Tibial nerve (tissue), 4 donors: ENCODE measurements around the gene GCNT4. TPM values are rescaled to one million over a fixed set of nuclear protein-coding genes. Genes with fewer than 3 reads are reported as not detected.

Source experiments
- DNase-seq, 2 donors: peaks; one replicate each; pipeline ENCODE4 v3.0.0-alpha.2; 2019; ENCODE audit warnings: low spot score in 2 of 2
- H3K27ac ChIP-seq, 4 donors: fragments of 200-600 bp; sonication (generic) in 3 of 4; one replicate each; pipeline ENCODE4 v1.5.1; 2017 to 2019; ENCODE audit warnings: mild to moderate bottlenecking in 1 of 4
- H3K27me3 ChIP-seq, 2 donors: fragments of 200-600 bp; sonication (generic) in 1 of 2; one replicate each; pipeline versions ENCODE4 v1.5.1 to v1.6.0; 2017 to 2019
- H3K36me3 ChIP-seq, 3 donors: fragments of 200-600 bp; sonication (generic); one replicate each; pipeline ENCODE4 v1.5.1; 2018 to 2019
- H3K4me1 ChIP-seq, 4 donors: fragments of 200-600 bp; sonication (generic) in 3 of 4; one replicate each; pipeline ENCODE4 v1.5.1; 2017 to 2019
- H3K4me3 ChIP-seq, 4 donors: fragments of 200-600 bp; sonication (generic) in 3 of 4; one replicate each; pipeline ENCODE4 v1.5.1; 2017 to 2019; ENCODE audit warnings: mild to moderate bottlenecking in 1 of 4, moderate library complexity in 1 of 4
- H3K9me3 ChIP-seq, 4 donors: fragments of 200-600 bp; sonication (generic) in 3 of 4; one replicate each; pipeline ENCODE4 v1.5.1; 2017 to 2019
- EP300 ChIP-seq, 2 donors: sonication (generic); formaldehyde crosslinking; IDR thresholded peaks; one replicate each; pipeline ENCODE4 v1.6.1; 2017; ENCODE audit warnings: antibody characterized with exemption in 2 of 2, mild to moderate bottlenecking in 1 of 2
- POLR2A ChIP-seq, 2 donors: fragments of 450-650 bp; IDR thresholded peaks; one replicate each; pipeline ENCODE4 v1.6.1; 2017; ENCODE audit warnings: antibody characterized with exemption in 2 of 2, mild to moderate bottlenecking in 2 of 2, moderate library complexity in 2 of 2
- WGBS, 2 donors: methylation state at CpG; one replicate each; pipeline ENCODE4 v1.1.5; 2018; 5-methylcytosine and 5-hydroxymethylcytosine counted together
- small RNA-seq: library from RNA; depleted of rRNA; stranded (forward); fragments of <200 nt; gene quantifications from one replicate; pipeline ENCODE3, GENCODE V24; 2016
- total RNA-seq, 4 donors: library from RNA; depleted of rRNA; stranded (reverse); fragments of >200 nt; gene quantifications; one replicate each; pipeline ENCODE4 v1.1.0, GENCODE V29; 2016
- TF ChIP-seq, protein P1 (sequence below), 5 experiments: fragments of 200-600 bp in 3 of 5; fragments of 450-650 bp in 2 of 5; sonication (generic) in 3 of 5; IDR thresholded peaks; one replicate each; pipeline ENCODE4 v1.5.1; 2016 to 2019; ENCODE audit warnings: antibody characterized with exemption in 5 of 5, mild to moderate bottlenecking in 3 of 5, moderate library complexity in 2 of 5

Gene GCNT4
- total RNA-seq, 4 donors from 2014 or later, result 0.63 to 1.5 (median 0.94) TPM

DNA sequence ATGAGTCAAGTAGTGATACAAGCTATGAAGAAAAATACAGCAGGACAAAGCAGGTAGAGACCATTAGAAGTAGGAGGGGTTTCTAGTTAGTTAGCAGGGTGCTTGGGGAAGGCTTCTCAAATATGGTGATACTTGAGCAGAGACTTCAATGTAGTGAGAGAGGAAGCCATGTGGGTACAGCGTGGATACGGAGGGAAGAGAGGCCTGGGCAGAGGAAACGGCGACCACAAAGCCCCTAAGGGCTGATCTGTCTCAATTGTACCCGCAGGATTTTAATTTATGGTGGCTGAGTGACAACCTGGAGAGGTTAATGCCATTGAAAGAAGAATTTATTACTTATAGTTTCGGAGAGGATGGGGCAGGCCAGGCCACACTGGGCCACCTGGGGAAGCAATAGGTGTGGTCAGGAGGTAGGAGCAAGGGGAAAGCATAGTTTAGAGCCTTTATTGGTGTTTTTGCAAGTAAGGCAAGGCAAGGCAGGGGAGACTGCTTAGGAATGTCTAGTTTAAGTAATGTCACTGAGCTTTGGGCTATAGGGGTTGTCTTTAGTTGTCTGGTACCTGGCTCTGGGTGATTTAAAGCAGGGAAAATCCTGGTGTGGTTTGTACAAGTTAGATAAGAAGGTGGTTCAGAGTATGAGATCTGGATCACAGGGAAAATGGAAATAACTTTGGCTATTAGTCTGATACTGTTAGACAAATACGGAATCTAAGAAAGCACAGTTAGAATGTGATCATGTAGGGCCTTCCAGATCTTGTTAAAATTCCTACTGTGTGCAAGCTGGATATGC is 42.6 kb downstream of the GCNT4 start:
- Histone ChIP-seq H3K36me3 (no peaks in the 10 kb centered on the region), H3K27me3 (no peaks in the 10 kb centered on the region), H3K27ac (no peak overlapping the region), H3K4me3 (no peak overlapping the region), H3K9me3 (peaks cover 0 to 19% (median 3%) of the 10 kb centered on the region in 4 donors), H3K4me1 (no peaks in the 10 kb centered on the region)
- 43 to 48% methylated on average over 7 of the region's 7 CpGs for WGBS, 2 donors
- TF ChIP-seq POLR2A (IDR thresholded peaks at IDR 0.05) (no peak), EP300 (IDR thresholded peaks at IDR 0.05) (no peak)
- TF ChIP-seq, protein P1, sequence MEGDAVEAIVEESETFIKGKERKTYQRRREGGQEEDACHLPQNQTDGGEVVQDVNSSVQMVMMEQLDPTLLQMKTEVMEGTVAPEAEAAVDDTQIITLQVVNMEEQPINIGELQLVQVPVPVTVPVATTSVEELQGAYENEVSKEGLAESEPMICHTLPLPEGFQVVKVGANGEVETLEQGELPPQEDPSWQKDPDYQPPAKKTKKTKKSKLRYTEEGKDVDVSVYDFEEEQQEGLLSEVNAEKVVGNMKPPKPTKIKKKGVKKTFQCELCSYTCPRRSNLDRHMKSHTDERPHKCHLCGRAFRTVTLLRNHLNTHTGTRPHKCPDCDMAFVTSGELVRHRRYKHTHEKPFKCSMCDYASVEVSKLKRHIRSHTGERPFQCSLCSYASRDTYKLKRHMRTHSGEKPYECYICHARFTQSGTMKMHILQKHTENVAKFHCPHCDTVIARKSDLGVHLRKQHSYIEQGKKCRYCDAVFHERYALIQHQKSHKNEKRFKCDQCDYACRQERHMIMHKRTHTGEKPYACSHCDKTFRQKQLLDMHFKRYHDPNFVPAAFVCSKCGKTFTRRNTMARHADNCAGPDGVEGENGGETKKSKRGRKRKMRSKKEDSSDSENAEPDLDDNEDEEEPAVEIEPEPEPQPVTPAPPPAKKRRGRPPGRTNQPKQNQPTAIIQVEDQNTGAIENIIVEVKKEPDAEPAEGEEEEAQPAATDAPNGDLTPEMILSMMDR (IDR thresholded peaks at IDR 0.05), result no peak
- DNase-seq, result no peak

DNA sequence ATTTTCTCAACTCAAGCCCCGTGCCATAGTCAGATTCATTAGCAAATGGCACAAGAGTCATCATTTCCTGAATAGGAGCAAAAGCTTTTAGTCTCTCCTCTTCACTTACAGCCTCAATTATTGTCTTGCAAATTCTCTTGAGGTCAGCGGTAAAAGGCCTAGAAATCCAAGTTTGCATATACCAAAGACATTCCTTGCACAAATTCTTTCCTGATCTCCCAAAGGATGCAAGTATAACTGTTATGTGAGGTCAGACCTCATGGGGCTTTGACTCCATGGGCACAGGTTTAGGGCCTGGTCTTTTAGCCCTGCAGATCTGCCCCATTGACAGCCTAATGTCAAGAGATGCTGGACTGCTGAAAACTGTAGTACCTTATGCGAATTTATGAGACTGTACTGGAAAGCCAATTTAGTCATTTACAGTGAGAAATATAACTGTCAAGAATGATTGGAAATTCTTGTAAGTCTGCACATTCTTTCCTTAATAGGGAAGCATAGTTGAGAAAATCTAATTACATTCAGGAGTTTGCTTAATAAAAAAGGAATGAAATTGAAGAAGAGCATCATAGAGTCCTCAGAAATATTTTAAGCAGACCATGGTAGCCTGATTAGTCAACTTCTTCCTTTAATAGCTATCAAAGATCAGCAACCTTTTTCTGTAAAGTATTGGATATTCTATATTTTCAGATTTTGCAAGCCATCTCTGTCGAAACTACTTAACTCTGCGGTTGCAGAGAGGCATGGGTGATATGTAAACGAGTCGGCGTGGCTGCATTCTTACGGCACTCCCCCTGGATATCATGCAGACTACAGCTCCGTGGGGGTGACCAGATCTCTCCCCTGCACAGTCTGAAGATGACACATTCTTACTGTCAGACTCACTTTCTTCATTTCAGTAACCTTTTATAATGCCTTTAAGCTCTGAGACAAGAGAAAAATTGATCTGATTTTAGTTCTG is 45.2 kb downstream of the GCNT4 start:
- Histone ChIP-seq H3K4me3 (no peak overlapping the region), H3K27me3 (no peaks in the 10 kb centered on the region), H3K4me1 (no peaks in the 10 kb centered on the region), H3K9me3 (peaks cover 0 to 17% (median 3%) of the 10 kb centered on the region in 4 donors), H3K27ac (no peak overlapping the region), H3K36me3 (no peaks in the 10 kb centered on the region)
- TF ChIP-seq POLR2A (IDR thresholded peaks at IDR 0.05) (no peak), EP300 (IDR thresholded peaks at IDR 0.05) (no peak)
- TF ChIP-seq, protein P1 (IDR thresholded peaks at IDR 0.05), result no peak
- WGBS, 2 donors, result 69 to 74% methylated on average over 10 of the region's 10 CpGs
- DNase-seq, result no peak

DNA sequence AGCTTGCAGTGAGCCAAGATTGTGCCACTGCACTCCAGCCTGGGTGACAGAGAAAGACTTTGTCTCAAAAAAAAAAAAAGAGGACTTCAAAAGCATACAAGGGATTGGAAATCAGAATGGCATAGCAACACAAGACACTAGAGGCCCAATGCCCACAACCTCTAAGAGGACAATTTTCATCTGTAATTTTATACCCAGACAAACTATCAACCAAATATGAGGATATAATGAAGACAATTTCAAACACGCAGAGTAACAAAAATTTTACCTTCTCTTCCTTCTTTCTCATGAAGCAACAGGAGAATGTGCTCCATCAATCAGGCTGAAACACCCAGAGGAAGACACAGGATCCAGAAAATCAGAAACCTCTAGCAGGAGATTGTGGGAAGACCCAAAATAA is 46.8 kb downstream of the GCNT4 start:
- Histone ChIP-seq H3K4me3 (no peak overlapping the region), H3K9me3 (peaks cover 0 to 17% (median 3%) of the 10 kb centered on the region in 4 donors), H3K36me3 (no peaks in the 10 kb centered on the region), H3K27me3 (no peaks in the 10 kb centered on the region), H3K27ac (no peak overlapping the region), H3K4me1 (no peaks in the 10 kb centered on the region)
- TF ChIP-seq POLR2A (IDR thresholded peaks at IDR 0.05) (no peak), EP300 (IDR thresholded peaks at IDR 0.05) (no peak)
- no peak for DNase-seq
- 87 to 94% methylated on average over 1 of the region's 1 CpG for whole genome bisulfite sequencing, 2 donors

Small RNA genes within 50 kb of the gene (small RNA-seq; reads per million reads assigned to genes)
- not detected for gene AC093259.1

Other genes starting within 250 kb of the GCNT4 start
- gene FAM169A, start 186.2 kb downstream of the GCNT4 start, total RNA-seq, result 10 to 100 TPM in 2 of 4 donors, 1 to 10 TPM in 2; 5.9 to 15.3 (median 10.8) TPM
- 1 to 10 TPM in 1 of 4 donors, under 1 TPM in 3; 0.21 to 1.5 (median 0.35) TPM for gene ANKRD31, start 184.3 kb upstream of the GCNT4 start, total RNA-seq